Spleen (tissue), 11 donors: ENCODE measurements around the gene ZDHHC11. TPM values are rescaled to one million over a fixed set of nuclear protein-coding genes. Genes with fewer than 3 reads are reported as not detected.
"Not testable (repeated sequence)": the region's sequence is repeated elsewhere in the genome, so short reads cannot be mapped to it uniquely, and the experiment has no call there.

Experiments
- DNase-seq: peaks from one replicate; pipeline ENCODE4 v3.0.0-alpha.2; 2020
- H3K27ac ChIP-seq, 8 donors: fragments of 200-600 bp; sonication (generic) in 7 of 8; 1 replicate in 4 of 8; 2 replicates in 4 of 8; pipeline versions ENCODE4 v1.5.0 to v1.8.0; 2016 to 2021; ENCODE audit warnings: inconsistent platforms in 4 of 8, mild to moderate bottlenecking in 4 of 8, moderate library complexity in 1 of 8
- H3K27me3 ChIP-seq, 7 donors: fragments of 200-600 bp; sonication (generic) in 6 of 7; replicated peaks in 1 of 7; 1 replicate in 4 of 7; 2 replicates in 3 of 7; pipeline versions ENCODE4 v1.5.0 to v1.8.0; 2016 to 2021; ENCODE audit warnings: inconsistent platforms in 3 of 7, mild to moderate bottlenecking in 1 of 7
- H3K36me3 ChIP-seq, 6 donors: fragments of 200-600 bp; sonication (generic) in 5 of 6; 1 replicate in 4 of 6; 2 replicates in 2 of 6; pipeline versions ENCODE4 v1.5.0 to v1.8.0; 2016 to 2021; ENCODE audit warnings: inconsistent platforms in 2 of 6
- H3K4me1 ChIP-seq, 6 donors: fragments of 200-600 bp; sonication (generic) in 5 of 6; 1 replicate in 3 of 6; 2 replicates in 3 of 6; pipeline versions ENCODE4 v1.5.0 to v1.8.0; 2016 to 2021; ENCODE audit warnings: inconsistent platforms in 3 of 6
- H3K4me3 ChIP-seq, 8 donors: fragments of 200-600 bp; sonication (generic) in 7 of 8; 1 replicate in 4 of 8; 2 replicates in 4 of 8; pipeline versions ENCODE4 v1.5.0 to v1.8.0; 2016 to 2021; ENCODE audit warnings: inconsistent platforms in 4 of 8, mild to moderate bottlenecking in 4 of 8, moderate library complexity in 2 of 8
- H3K9me3 ChIP-seq, 8 donors: fragments of 200-600 bp; sonication (generic) in 7 of 8; 1 replicate in 4 of 8; 2 replicates in 4 of 8; pipeline versions ENCODE4 v1.5.0 to v1.8.0; 2016 to 2021; ENCODE audit warnings: inconsistent platforms in 4 of 8
- POLR2A ChIP-seq, 3 donors: fragments of 450-650 bp; IDR thresholded peaks; one replicate each; pipeline ENCODE4 v1.5.1; 2017; ENCODE audit warnings: antibody characterized with exemption in 3 of 3, mild to moderate bottlenecking in 1 of 3
- POLR2AphosphoS5 ChIP-seq, 3 donors: sonication (generic); formaldehyde crosslinking; IDR thresholded peaks; one replicate each; pipeline ENCODE4 v1.5.1; 2017; ENCODE audit warnings: antibody characterized with exemption in 3 of 3
- WGBS, 5 donors: extraction: QIAGEN DNeasy Blood & Tissue Kit in 3 of 5; methylation state at CpG; one replicate each; pipeline versions ENCODE4 v1.1.5 to v1.1.7; 2013 to 2018; 5-methylcytosine and 5-hydroxymethylcytosine counted together
- intact Hi-C: fragments of 100-400 bp; cut with DNase I; formaldehyde crosslinking; loops from one replicate; pipeline ENCODE4 v1.15.0; 2023; ENCODE audit warnings: low total_unique reads
- polyA plus RNA-seq, 3 donors: library from polyadenylated mRNA; stranded (reverse); fragments of 200-250 nt; gene quantifications; one replicate each; pipeline ENCODE4 v1.2.1, GENCODE V29; 2013
- total RNA-seq, 7 donors: library from RNA; depleted of rRNA in 3 of 7; stranded (reverse); fragments of >200 nt in 3 of 7; fragmentation: NEBNext Ultra II Directional in 4 of 7; extraction: Animal tissue kit (Norgen Biotek cat#: 25700) in 4 of 7; gene quantifications; one replicate each; pipeline versions ENCODE4 v1.1.0 to v1.2.1, GENCODE V29; 2016 to 2021
- TF ChIP-seq, protein P1 (sequence below), 11 experiments: fragments of 200-600 bp in 7 of 11; fragments of 450-650 bp in 4 of 11; sonication (generic) in 4 of 11; IDR thresholded peaks in 8 of 11; conservative IDR thresholded peaks in 3 of 11; 1 replicate in 7 of 11; 2 replicates in 4 of 11; pipeline versions ENCODE4 v1.4.0 to v1.8.0; 2016 to 2021; ENCODE audit warnings: antibody characterized with exemption in 11 of 11, inconsistent platforms in 4 of 11, mild to moderate bottlenecking in 1 of 11
- donor health status: healthy with polysubstance abuse.
- donor health status: DM: no; HTN: no; CAD: no; lungs with moderate emphysema.
- donor health status: DM: no; HTN: no; CAD: no.
- donor health status: Bipolar disorder and iron deficiency.
- donor health status: healthy.
- donor health status: DM: no; HTN: no; CAD: no.
- donor health status: DM: yes; HTN: yes; CAD: no.

Gene ZDHHC11
- total and polyA plus RNA-seq, 10 donors: 1.3 to 75.0 (median 6.4) TPM

DNA sequence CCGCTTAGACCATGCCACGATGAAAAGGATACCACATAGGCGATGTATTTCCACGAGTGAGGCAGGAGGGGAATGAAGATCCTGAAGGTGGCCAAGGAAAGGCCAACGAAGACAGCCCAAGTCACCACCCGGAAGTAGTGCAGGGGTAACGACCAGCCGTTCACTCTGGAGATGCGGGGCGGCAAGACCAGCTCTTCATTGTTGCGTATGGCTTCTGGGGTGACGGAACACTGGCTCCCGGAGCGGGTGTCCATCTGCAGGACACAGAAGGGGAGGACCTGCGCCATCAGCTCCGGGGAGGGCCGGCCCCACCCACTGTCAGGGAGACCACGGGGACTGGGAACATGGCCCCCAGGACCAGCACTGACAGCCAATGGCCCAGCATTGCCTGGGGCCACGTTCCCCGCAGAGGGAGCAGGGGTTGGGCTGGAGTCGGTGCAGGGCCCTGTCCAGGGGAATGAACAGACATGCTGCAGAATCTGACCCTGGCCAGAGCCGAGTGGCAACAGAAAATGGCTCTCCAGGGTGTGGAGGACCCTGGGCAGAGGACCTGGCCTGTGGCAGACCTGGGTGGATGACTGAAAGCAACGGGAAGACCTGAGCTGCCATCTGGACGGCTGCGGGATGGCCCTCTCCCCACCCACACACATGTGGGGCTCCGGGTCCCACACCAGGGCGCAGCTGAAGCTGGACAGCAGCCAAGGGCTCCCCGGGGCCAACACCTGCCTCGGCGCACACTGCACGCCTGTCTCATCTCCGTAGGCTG lies 83.9 kb downstream of the ZDHHC11 start:
- no peak overlapping the region for H3K27ac ChIP-seq
- TF ChIP-seq POLR2AphosphoS5 (IDR thresholded peaks at IDR 0.05) (no peak), POLR2A (IDR thresholded peaks at IDR 0.05) (no peak)
- TF ChIP-seq, protein P1, sequence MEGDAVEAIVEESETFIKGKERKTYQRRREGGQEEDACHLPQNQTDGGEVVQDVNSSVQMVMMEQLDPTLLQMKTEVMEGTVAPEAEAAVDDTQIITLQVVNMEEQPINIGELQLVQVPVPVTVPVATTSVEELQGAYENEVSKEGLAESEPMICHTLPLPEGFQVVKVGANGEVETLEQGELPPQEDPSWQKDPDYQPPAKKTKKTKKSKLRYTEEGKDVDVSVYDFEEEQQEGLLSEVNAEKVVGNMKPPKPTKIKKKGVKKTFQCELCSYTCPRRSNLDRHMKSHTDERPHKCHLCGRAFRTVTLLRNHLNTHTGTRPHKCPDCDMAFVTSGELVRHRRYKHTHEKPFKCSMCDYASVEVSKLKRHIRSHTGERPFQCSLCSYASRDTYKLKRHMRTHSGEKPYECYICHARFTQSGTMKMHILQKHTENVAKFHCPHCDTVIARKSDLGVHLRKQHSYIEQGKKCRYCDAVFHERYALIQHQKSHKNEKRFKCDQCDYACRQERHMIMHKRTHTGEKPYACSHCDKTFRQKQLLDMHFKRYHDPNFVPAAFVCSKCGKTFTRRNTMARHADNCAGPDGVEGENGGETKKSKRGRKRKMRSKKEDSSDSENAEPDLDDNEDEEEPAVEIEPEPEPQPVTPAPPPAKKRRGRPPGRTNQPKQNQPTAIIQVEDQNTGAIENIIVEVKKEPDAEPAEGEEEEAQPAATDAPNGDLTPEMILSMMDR (IDR thresholded peaks at IDR 0.05 in 8 of 11, conservative IDR thresholded peaks at IDR 0.05 in 3 of 11): no peak
- WGBS, 5 donors: 80 to 87% (median 85%) methylated on average over 28 to 32 of the region's 32 CpGs
- H3K4me1 ChIP-seq: no peaks in the 10 kb centered on the region
- intact Hi-C loops: no loop called here
- no peaks in the 10 kb centered on the region for H3K9me3 ChIP-seq
- H3K4me3 ChIP-seq: no peak overlapping the region
- peak; percentile 58 for DNase-seq
- H3K36me3 ChIP-seq: peaks cover 0 to 30% (median 2%) of the 10 kb centered on the region in 6 donors
- H3K27me3 ChIP-seq: no peaks in the 10 kb centered on the region

DNA sequence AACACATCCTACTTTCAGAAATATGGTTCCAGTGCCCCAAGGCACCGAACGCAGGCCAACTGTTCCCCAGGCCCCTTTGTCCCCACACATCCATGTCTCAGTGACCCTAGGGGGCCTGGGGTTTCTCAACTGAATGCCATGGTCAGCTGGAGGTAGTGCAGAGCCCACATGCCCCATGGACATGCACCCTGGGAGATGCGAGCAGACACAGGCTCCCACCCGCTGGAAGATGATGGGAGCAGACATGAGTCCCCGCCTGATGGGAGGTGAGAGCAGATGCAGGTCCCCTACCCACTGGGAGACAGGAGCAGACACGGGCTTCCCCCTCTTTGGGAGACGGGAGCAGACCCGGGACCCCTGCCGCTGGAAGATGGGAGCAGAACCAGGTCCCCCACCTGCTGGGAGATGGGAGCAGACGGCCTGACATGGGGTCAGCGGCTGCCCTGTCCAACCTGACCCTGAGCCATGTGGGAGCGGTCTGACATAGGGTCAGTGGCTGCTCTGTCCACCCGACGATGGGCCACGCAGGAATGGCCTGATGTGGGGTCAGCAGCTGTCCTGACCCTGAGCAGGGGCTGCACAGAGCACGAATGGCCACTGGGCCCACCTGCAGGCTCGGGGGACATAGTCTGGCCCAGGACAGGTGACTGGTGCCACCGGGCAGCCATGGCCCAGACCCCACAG lies 84.7 kb downstream of the ZDHHC11 start:
- Histone ChIP-seq H3K27me3 (no peaks in the 10 kb centered on the region), H3K4me1 (no peaks in the 10 kb centered on the region), H3K27ac (no peak overlapping the region), H3K4me3 (no peak overlapping the region), H3K9me3 (no peaks in the 10 kb centered on the region), H3K36me3 (peaks cover 0 to 30% (median 2%) of the 10 kb centered on the region in 6 donors)
- DNase-seq: no peak
- intact Hi-C loops: no loop called here
- WGBS, 5 donors: 87 to 95% (median 91%) methylated on average over 11 to 18 of the region's 18 CpGs
- TF ChIP-seq POLR2A (IDR thresholded peaks at IDR 0.05): no peak
- no peak for TF ChIP-seq POLR2AphosphoS5 (IDR thresholded peaks at IDR 0.05)
- TF ChIP-seq, protein P1 (IDR thresholded peaks at IDR 0.05 in 8 of 11, conservative IDR thresholded peaks at IDR 0.05 in 3 of 11): no peak

DNA sequence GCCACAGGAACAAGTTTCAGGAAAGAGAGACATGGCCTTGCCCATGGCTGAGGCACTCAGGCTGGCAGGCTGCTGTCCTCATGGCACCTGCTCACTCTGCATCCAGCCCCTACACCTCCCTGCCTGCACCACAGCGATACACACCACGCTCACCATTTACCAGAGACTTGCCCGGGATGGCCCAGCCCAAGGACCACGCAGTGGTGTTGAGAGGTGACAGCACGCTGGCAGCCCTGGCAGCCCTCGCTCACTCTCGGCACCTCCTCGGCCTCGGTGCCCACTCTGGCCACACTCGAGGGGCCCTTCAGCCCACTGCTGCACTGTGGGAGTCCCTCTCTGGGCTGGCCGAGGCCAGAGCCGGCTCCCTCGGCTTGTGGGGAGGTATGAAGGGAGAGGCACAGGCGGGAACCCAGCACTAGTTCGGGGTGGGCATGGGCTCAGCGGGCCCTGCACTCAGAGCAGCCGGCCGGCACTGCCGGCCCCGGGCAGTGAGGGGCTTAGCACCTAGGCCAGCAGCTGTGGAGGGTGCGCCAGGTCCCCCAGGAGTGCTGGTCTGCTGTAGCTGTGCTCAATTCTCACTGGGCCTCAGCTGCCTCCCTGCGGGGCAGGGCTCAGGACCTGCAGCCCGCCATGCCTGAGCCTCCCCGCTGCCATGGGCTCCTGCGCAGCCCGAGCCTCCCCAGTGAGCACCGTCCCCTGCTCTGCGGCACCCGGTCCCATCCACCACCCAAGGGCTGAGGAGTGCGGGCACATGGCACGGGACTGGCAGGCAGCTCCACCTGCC lies 86.6 kb downstream of the ZDHHC11 start:
- Histone ChIP-seq H3K36me3 (peaks cover 0 to 33% (median 2%) of the 10 kb centered on the region in 6 donors), H3K4me3 (no peak overlapping the region), H3K27me3 (peaks cover 0 to 5% (median 0%) of the 10 kb centered on the region in 7 donors), H3K9me3 (no peaks in the 10 kb centered on the region), H3K4me1 (peaks cover 0 to 9% (median 3%) of the 10 kb centered on the region in 6 donors), H3K27ac (no peak overlapping the region)
- peak; percentile 71 for DNase-seq
- 91 to 95% (median 94%) methylated on average over 19 to 31 of the region's 31 CpGs for WGBS, 5 donors
- intact Hi-C loops: no loop called here
- TF ChIP-seq POLR2A (IDR thresholded peaks at IDR 0.05) (no peak), POLR2AphosphoS5 (IDR thresholded peaks at IDR 0.05) (no peak)

DNA sequence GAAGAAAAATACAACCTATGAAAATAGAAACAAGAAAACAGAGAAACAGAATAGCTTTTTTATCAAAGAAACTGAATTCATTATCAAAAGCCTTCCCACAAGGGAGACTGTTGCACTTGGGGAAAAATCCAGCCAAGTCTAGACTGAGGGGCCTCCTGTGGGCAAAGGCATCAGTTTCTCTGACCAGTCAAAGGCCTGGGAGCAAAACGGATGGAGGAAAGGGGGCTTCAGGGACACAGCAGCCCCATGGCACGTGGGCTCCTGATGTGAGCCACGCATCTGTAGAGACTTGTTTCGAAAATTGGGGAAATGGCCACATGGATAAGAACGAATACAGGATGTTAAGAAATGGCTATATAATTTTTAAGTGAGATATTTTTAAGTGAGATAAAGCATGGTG lies 87.4 kb downstream of the ZDHHC11 start:
- H3K27me3 ChIP-seq: peaks cover 0 to 8% (median 0%) of the 10 kb centered on the region in 7 donors
- no peak overlapping the region for H3K4me3 ChIP-seq
- 62 to 81% (median 76%) methylated on average over 5 of the region's 5 CpGs for WGBS, 5 donors
- H3K36me3 ChIP-seq: peaks cover 0 to 33% (median 2%) of the 10 kb centered on the region in 6 donors
- intact Hi-C loops: no loop called here
- H3K4me1 ChIP-seq: peaks cover 2 to 17% (median 11%) of the 10 kb centered on the region in 6 donors
- H3K27ac ChIP-seq: no peak overlapping the region
- H3K9me3 ChIP-seq: no peaks in the 10 kb centered on the region
- TF ChIP-seq POLR2A (IDR thresholded peaks at IDR 0.05) (no peak), POLR2AphosphoS5 (IDR thresholded peaks at IDR 0.05) (no peak)
- TF ChIP-seq, protein P1 (IDR thresholded peaks at IDR 0.05 in 8 of 11, conservative IDR thresholded peaks at IDR 0.05 in 3 of 11): no peak
- peak; percentile 9 for DNase-seq

DNA sequence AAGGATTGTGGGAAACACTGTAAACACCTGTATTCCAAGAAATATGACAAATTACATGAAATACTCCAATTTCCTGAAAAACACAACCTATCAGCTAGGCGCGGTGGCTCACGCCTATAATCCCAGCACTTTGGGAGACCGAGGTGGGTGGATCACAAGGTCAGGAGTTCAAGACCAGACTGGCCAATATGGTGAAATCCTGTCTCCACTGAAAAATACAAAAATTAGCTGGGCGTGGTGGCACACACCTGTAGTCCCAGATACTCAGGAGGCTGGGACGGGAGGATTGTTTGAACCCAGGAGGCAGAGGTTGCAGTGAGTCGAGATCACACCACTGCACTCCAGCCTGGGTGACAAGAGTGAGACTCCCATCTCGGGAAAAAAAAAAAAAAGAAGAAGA lies 87.8 kb downstream of the ZDHHC11 start:
- peak; percentile 6 for DNase-seq
- peaks cover 0 to 33% (median 2%) of the 10 kb centered on the region in 6 donors for H3K36me3 ChIP-seq
- H3K27ac ChIP-seq, intact Hi-C loops, H3K4me3 ChIP-seq, H3K27me3 ChIP-seq, H3K9me3 ChIP-seq: not testable (repeated sequence)
- WGBS, 5 donors: 84 to 94% (median 88%) methylated on average over 8 of the region's 8 CpGs
- peaks cover 6 to 21% (median 15%) of the 10 kb centered on the region in 6 donors for H3K4me1 ChIP-seq
